Measurements from ENCODE around the gene ZNF211. TPM values are rescaled to one million over a fixed set of nuclear protein-coding genes. Genes with fewer than 3 reads are reported as not detected.

ZNF211 gene
- total and polyA plus RNA-seq, 2 donors (not counting 3 experiments of a cell fraction or from before 2014, with no cell fraction given), result 4.7 to 9.4 TPM

DNA sequence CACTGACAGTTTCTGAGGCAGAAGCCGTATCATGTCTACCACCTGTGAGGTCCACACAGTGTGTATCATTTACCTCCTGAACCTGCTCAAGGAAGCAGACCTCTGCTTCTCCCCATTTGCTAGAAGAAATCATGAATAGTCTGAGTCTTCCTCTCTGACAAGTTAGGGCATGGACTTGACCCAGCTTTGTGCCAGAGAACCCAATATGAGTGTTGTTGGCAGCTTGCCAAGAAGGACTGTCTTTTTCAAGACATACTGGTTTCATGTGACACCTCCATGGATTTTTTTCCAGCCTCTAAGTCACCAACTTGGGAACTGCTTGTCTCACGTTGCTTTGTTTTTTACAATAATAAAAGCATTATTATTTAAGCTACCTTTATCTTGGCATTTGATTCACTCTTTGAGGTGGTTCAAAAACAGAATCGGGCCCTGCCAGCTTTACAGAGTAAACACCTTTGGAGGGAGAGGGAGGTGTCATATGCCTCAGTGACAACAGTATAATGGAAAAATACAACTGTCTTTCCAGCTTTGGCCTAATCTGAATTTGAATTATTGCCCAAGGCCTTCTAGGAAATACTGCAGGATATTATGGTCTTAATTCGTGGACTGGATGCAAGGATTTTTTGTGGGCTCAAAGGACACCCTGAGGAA lies 9.6 kb downstream of the ZNF211 start:
- Histone ChIP-seq H2AFZ (ENCODE audit: low read depth, low read length) (no peak overlapping the region), H3K4me3 (replicated peaks in 1 of 3; ENCODE audit: insufficient read depth in 1 of 3, low read depth in 1 of 3, low read length in 3 of 3) (no peak overlapping the region), H3K79me2 (ENCODE audit: control insufficient read depth, insufficient read depth, low read length) (no peaks in the 10 kb centered on the region), H3K27me3 (ENCODE audit: control insufficient read depth in 2 of 2, insufficient read depth in 2 of 2, low read length in 2 of 2) (no peaks in the 10 kb centered on the region), H3K9me3 (replicated peaks; ENCODE audit: control insufficient read depth, insufficient read depth, low read length) (peaks cover 16% of the 10 kb centered on the region), H3K27ac (ENCODE audit: insufficient read depth, low read depth, low read length) (no peak overlapping the region), H4K20me1 (replicated peaks; ENCODE audit: control insufficient read depth, extremely low read depth, insufficient read depth, low read length) (no peaks in the 10 kb centered on the region), H3K4me1 (ENCODE audit: control insufficient read depth, extremely low read depth, insufficient read depth, low read length) (no peaks in the 10 kb centered on the region), H3K9me1 (replicated peaks; ENCODE audit: control insufficient read depth, extremely low read depth, insufficient read depth, low read length) (no peaks in the 10 kb centered on the region), H3K36me3 (ENCODE audit: control insufficient read depth in 2 of 2, extremely low read depth in 1 of 2, insufficient read depth in 2 of 2, low read length in 2 of 2) (peaks cover 9 to 27% of the 10 kb centered on the region in 2 experiments), H3K4me2 (ENCODE audit: insufficient read depth, low read length) (no peak overlapping the region), H3K9ac (replicated peaks; ENCODE audit: extremely low read depth, insufficient read depth, low read length) (no peak overlapping the region)
- BruUV-seq (replicated peaks), result no TSS peak
- CTCF ChIA-PET, result no interaction called here
- DNase-seq (ENCODE audit: low read depth, low spot score) (no peak), FAIRE-seq (no peak)
- dilution Hi-C loops (cut with MboI; ENCODE audit: extremely low pct_ligation_motif_present, low sequenced_read_pairs), result no loop called here
- POLR2A ChIA-PET, result no interaction called here
- TF ChIP-seq JUN (IDR thresholded peaks at IDR 0.05; ENCODE audit: borderline replicate concordance, insufficient read depth, insufficient read length, low read depth), result no peak
- no peak for TF ChIP-seq MYC (IDR thresholded peaks at IDR 0.05; ENCODE audit: low read depth, low read length)
- TF ChIP-seq EZH2 (IDR thresholded peaks at IDR 0.05; ENCODE audit: borderline replicate concordance, low read depth, low read length, severe bottlenecking), result no peak
- TF ChIP-seq FOS (IDR thresholded peaks at IDR 0.05; ENCODE audit: borderline replicate concordance, insufficient read depth, low read length), result no peak
- TF ChIP-seq POLR2A (IDR thresholded peaks at IDR 0.05; ENCODE audit: low read depth, low read length), result no peak
- no peak for TF ChIP-seq POLR2AphosphoS5 (IDR thresholded peaks at IDR 0.05; ENCODE audit: insufficient read depth, low read depth, low read length)
- TF ChIP-seq GATA2 (IDR thresholded peaks at IDR 0.05; ENCODE audit: insufficient read depth, insufficient read length, low read depth, low read length), result no peak
- TF ChIP-seq, protein P1, sequence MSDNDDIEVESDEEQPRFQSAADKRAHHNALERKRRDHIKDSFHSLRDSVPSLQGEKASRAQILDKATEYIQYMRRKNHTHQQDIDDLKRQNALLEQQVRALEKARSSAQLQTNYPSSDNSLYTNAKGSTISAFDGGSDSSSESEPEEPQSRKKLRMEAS (IDR thresholded peaks at IDR 0.05; ENCODE audit: insufficient read depth, insufficient read length), result no peak
- TF ChIP-seq, protein P2, sequence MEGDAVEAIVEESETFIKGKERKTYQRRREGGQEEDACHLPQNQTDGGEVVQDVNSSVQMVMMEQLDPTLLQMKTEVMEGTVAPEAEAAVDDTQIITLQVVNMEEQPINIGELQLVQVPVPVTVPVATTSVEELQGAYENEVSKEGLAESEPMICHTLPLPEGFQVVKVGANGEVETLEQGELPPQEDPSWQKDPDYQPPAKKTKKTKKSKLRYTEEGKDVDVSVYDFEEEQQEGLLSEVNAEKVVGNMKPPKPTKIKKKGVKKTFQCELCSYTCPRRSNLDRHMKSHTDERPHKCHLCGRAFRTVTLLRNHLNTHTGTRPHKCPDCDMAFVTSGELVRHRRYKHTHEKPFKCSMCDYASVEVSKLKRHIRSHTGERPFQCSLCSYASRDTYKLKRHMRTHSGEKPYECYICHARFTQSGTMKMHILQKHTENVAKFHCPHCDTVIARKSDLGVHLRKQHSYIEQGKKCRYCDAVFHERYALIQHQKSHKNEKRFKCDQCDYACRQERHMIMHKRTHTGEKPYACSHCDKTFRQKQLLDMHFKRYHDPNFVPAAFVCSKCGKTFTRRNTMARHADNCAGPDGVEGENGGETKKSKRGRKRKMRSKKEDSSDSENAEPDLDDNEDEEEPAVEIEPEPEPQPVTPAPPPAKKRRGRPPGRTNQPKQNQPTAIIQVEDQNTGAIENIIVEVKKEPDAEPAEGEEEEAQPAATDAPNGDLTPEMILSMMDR (IDR thresholded peaks at IDR 0.05; ENCODE audit: extremely low read depth in 1 of 2, insufficient read depth in 1 of 2, low read depth in 1 of 2, low read length in 2 of 2), result no peak
- intact Hi-C loops (cut with micrococcal nuclease), result no loop called here

Measured in endothelial cell of umbilical vein (primary cell).